GM20000 (cell line): ENCODE data around the gene MRRF.

ENCODE experiments used
- DNase-seq: peaks from one replicate; pipeline ENCODE4 v3.0.0; 2012; ENCODE audit warnings: low spot score
- TF ChIP-seq, protein P1 (sequence below): IDR thresholded peaks from 2 replicates; pipeline ENCODE4 v1.5.1; 2012; ENCODE audit warnings: mild to moderate bottlenecking, control low read depth; ENCODE audit errors: extremely low read depth, missing control alignments

MRRF gene

DNA sequence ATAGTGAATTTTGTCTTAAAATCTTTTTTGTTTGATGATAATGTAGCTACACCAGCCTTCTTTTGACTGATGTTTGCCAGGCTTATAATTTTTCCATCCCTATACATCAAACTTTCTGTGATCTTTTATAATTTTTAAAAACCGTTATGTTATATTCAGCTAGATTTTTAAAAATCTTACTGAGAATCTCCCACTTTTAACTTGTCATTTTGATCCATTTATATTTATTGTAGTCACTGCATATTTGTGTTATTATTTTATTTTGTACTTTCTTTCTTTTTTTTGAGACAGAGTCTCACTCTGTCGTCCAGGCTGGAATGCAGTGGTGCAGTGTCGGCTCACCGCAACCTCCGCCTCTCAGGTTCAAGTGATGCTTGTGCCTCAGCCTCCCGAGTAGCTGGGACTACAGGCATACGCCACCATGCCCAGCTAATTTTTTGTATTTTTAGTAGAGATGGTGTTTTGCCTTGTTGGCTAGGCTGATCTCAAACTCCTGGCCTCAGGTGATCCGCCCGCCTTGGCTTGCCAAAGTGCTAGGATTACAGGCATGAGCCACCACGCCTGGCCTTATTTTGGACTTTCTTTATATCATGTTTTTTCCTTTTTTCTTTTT lies 12.7 kb downstream of the MRRF start:
- no peak for DNase-seq
- TF ChIP-seq, protein P1, sequence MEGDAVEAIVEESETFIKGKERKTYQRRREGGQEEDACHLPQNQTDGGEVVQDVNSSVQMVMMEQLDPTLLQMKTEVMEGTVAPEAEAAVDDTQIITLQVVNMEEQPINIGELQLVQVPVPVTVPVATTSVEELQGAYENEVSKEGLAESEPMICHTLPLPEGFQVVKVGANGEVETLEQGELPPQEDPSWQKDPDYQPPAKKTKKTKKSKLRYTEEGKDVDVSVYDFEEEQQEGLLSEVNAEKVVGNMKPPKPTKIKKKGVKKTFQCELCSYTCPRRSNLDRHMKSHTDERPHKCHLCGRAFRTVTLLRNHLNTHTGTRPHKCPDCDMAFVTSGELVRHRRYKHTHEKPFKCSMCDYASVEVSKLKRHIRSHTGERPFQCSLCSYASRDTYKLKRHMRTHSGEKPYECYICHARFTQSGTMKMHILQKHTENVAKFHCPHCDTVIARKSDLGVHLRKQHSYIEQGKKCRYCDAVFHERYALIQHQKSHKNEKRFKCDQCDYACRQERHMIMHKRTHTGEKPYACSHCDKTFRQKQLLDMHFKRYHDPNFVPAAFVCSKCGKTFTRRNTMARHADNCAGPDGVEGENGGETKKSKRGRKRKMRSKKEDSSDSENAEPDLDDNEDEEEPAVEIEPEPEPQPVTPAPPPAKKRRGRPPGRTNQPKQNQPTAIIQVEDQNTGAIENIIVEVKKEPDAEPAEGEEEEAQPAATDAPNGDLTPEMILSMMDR, result no peak

DNA sequence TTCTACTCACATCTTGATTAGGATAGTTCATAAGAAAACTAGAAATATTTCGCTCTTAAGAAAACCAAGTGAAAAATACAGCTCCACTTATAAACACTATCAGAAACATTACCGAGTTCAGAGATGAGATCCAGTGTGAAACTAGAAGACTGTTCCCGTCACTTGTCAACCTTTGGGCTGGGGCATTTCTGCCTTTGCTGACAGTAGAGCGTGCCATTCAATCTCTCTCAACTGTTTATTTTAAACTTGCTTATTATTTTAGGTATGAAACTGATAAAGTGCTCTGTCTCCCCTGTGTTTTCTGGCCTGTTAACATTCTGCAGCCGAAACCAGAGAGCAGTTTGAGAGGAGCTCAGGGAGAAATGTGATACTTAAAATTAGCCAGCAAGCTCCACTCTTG lies 16.7 kb downstream of the MRRF start:
- TF ChIP-seq, protein P1, result no peak
- no peak for DNase-seq

DNA sequence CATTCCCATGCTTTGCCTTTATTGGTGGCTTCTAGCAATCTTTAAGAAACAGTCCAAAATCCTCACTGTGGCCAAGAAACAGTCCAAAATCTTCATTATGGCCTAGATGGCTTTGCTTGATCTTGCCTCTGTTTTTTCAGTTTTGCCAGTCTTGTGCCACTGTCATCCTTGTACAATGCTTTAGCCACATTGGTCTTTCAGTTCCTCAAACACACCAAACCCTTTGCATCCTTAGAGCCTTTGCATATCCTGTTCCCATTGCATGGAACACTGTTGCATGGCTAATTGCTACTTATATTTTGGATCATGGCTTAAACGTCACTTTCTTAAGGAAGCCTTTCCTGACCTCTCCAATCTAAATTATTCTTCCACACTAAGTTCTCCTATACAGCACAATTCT lies 22.1 kb downstream of the MRRF start:
- DNase-seq, result no peak
- TF ChIP-seq, protein P1, result no peak

DNA sequence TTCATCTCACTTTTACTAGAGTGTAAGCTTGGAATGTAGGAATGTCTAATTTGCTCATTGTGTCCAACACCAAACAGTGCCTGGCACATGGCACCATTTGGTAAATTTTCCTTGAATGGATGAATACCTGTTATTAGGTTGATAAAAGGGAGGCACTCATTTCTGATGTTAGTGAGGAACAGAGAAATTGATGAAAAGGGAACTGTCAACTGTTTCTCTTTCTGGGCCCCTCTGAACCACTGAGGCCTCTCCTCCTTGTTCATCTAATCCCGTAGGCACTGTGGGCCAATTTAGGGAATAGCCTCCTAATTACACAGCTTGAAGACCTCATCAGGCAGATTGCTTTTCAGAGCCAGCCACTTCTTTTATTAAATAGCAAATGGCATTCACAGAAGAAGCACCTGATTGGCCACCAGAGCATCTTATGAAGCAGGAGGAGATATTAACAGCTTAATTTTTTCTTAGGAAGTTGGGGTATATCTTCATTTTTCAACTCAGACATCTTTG lies 22.6 kb downstream of the MRRF start:
- TF ChIP-seq, protein P1, result no peak
- no peak for DNase-seq

DNA sequence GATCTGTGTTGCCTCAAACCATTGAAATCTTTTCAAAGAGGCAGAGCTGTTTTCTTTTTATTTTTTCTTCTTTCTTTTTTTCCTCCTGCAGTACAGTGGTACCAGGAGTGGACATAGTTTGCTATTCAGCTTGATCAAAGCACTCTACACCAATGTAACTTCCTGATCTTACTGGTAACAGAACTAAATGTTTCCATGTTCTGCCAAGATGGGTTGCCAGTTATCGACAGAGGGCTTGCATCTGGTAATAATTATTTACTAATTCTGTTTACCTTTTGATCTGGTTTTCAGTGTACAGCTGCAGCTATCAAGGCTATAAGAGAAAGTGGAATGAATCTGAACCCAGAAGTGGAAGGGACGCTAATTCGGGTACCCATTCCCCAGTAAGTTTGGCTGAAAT lies 26.8 kb downstream of the MRRF start:
- DNase-seq, result no peak
- TF ChIP-seq, protein P1, result no peak

DNA sequence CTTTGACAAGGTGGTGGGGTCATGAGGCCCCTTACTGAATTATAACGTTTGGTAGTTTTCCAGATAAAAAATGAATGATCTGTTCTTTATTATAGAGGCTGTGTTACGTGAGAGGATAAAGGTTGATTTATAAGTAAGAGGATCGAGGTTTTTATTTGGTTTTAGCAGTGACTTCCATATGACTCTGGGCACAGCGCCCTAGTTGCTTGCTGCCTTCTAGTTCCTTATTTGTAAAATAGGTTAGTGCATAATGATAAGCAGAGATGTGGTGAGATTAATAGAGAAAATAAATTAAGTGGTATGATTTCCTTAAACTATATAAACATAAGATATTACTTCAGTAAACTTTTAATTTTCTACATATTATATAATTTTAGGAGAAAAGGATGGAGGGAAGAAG lies 29.8 kb downstream of the MRRF start:
- TF ChIP-seq, protein P1, result no peak

DNA sequence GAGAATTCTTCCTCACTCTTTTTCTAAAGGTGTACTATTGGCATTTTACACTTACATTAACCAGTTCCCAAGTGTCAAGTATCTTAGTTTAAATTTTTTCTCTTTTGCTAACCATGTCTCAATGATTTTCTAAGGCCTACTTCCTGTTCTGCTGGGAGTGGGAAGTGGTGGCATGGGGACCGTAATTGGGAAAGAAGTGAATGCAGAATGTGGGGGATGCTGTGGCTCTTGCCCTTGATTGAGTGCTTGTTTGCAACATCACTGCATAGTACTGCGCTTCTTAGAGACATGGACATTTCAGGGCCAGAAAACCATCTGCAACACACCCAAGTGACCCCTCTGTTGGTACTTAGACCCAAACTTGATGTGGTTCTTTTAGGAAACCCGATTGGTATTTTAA lies 32.8 kb downstream of the MRRF start:
- DNase-seq, result no peak
- TF ChIP-seq, protein P1, result no peak

More for the DNA sequence above, 29.8 kb downstream of the MRRF start:
- no peak for DNase-seq
